B cell (primary cell): ENCODE results near the gene RAP1GAP2. TPM values are rescaled to one million over a fixed set of nuclear protein-coding genes. Genes with fewer than 3 reads are reported as not detected.

Experiments
- ATAC-seq: fragments of 200-7000 bp; cut with Tn5 transposase; one replicate; pipeline ENCODE4 v1.10.0; 2021; ENCODE audit warnings: low read depth, mild to moderate bottlenecking, moderate number of reproducible peaks, moderate library complexity
- CTCF ChIA-PET: fragments of 350-600 bp; sonication (Branson Sonifier 250); formaldehyde crosslinking; loops from one replicate; lab custom pipeline; 2021; ENCODE audit warnings: antibody characterized with exemption, inconsistent platforms; lab: Charles Lee
- POLR2A ChIA-PET: fragments of 350-600 bp; sonication (Branson Sonifier 250); formaldehyde crosslinking; loops from one replicate; lab custom pipeline; 2021; ENCODE audit warnings: antibody characterized with exemption; lab: Charles Lee
- DNase-seq: peaks from one replicate; pipeline ENCODE4 v3.0.0; 2013
- H2AFZ ChIP-seq: 2 replicates; pipeline ENCODE4 v1.6.1; 2012; ENCODE audit warnings: mild to moderate bottlenecking, low read depth, low read length; ENCODE audit not compliant: insufficient read depth, poor library complexity, severe bottlenecking
- H3K27ac ChIP-seq, 2 donors: 1 replicate in 1 of 2; 2 replicates in 1 of 2; pipeline ENCODE4 v1.5.1; 2012 to 2013; ENCODE audit warnings: low read length in 2 of 2, mild to moderate bottlenecking in 2 of 2, moderate library complexity in 1 of 2
- H3K27me3 ChIP-seq, 4 experiments: fragments of 200-600 bp in 1 of 4; sonication (generic) in 1 of 4; replicated peaks in 1 of 4; 1 replicate in 2 of 4; 2 replicates in 2 of 4; pipeline versions ENCODE4 v1.6.1 to v1.7.0; 2013 to 2016; ENCODE audit warnings: low read length in 3 of 4, mild to moderate bottlenecking in 2 of 4, mixed read lengths in 1 of 4, moderate library complexity in 1 of 4; ENCODE audit not compliant: insufficient read depth in 4 of 4, control insufficient read depth in 3 of 4; ENCODE audit errors: control extremely low read depth in 1 of 4
- H3K36me3 ChIP-seq, 2 experiments: replicated peaks in 1 of 2; 1 replicate in 1 of 2; 2 replicates in 1 of 2; pipeline versions ENCODE4 v1.6.1 to v1.7.1; 2013; ENCODE audit warnings: low read length in 1 of 2; ENCODE audit not compliant: insufficient read depth in 2 of 2, control insufficient read depth in 1 of 2; ENCODE audit errors: control extremely low read depth in 1 of 2, extremely low read depth in 1 of 2
- H3K4me1 ChIP-seq, 2 donors: fragments of 200-600 bp in 1 of 2; sonication (generic) in 1 of 2; 1 replicate in 1 of 2; 2 replicates in 1 of 2; pipeline versions ENCODE4 v1.5.1 to v1.6.1; 2013 to 2017; ENCODE audit warnings: low read length in 2 of 2; ENCODE audit not compliant: control insufficient read depth in 2 of 2, insufficient read depth in 2 of 2
- H3K4me2 ChIP-seq: replicated peaks from 2 replicates; pipeline ENCODE3; 2012; ENCODE audit warnings: mild to moderate bottlenecking, low read depth, low read length; ENCODE audit not compliant: poor library complexity, severe bottlenecking
- H3K4me3 ChIP-seq, 5 experiments: fragments of 200-600 bp in 1 of 5; sonication (generic) in 1 of 5; 1 replicate in 3 of 5; 2 replicates in 2 of 5; pipeline versions ENCODE4 v1.5.1 to v1.7.0; 2011 to 2016; ENCODE audit warnings: low read length in 4 of 5, mild to moderate bottlenecking in 4 of 5, low read depth in 2 of 5, control low read depth in 1 of 5, moderate library complexity in 1 of 5; ENCODE audit not compliant: insufficient read depth in 1 of 5; ENCODE audit errors: control extremely low read depth in 1 of 5, extremely low read depth in 1 of 5
- H3K79me2 ChIP-seq: fragments of 200-600 bp; sonication (generic); one replicate; pipeline ENCODE4 v1.6.0; 2016; ENCODE audit warnings: low read length; ENCODE audit not compliant: control insufficient read depth, insufficient read depth
- H3K9ac ChIP-seq: fragments of 200-600 bp; sonication (generic); 2 replicates; pipeline ENCODE4 v1.6.1; 2017; ENCODE audit warnings: mild to moderate bottlenecking, low read length, moderate library complexity
- H3K9me3 ChIP-seq, 3 donors: one replicate each; pipeline versions ENCODE4 v1.6.1 to v1.7.1; 2013; ENCODE audit warnings: low read length in 2 of 3; ENCODE audit not compliant: control insufficient read depth in 2 of 3, insufficient read depth in 1 of 3; ENCODE audit errors: control extremely low read depth in 1 of 3
- H4K20me1 ChIP-seq: 2 replicates; pipeline ENCODE4 v1.6.0; 2012; ENCODE audit warnings: mild to moderate bottlenecking, low read length; ENCODE audit not compliant: insufficient read depth, control insufficient read depth, poor library complexity, severe bottlenecking
- H3K27ac Mint-ChIP-seq: one replicate; pipeline ENCODE4 v1.8.0; 2021; ENCODE audit warnings: mixed read lengths
- H3K27me3 Mint-ChIP-seq: one replicate; pipeline ENCODE4 v1.8.0; 2021; ENCODE audit warnings: mixed read lengths
- H3K4me1 Mint-ChIP-seq: one replicate; pipeline ENCODE4 v1.8.0; 2021; ENCODE audit warnings: mixed read lengths
- H3K4me3 Mint-ChIP-seq: one replicate; pipeline ENCODE4 v1.8.0; 2021; ENCODE audit warnings: mixed read lengths
- H3K9me3 Mint-ChIP-seq: one replicate; pipeline ENCODE4 v1.8.0; 2022; ENCODE audit warnings: mixed read lengths; ENCODE audit not compliant: insufficient read depth
- CTCF ChIP-seq: fragments of 200-600 bp; IDR thresholded peaks from one replicate; pipeline ENCODE4 v1.8.0; 2022; ENCODE audit warnings: antibody characterized with exemption, mild to moderate bottlenecking
- EZH2 ChIP-seq: IDR thresholded peaks from 2 replicates; pipeline ENCODE4 v1.6.1; 2012; ENCODE audit warnings: borderline replicate concordance, low read depth, mild to moderate bottlenecking, moderate library complexity, low read length; ENCODE audit not compliant: insufficient read depth, poor library complexity, severe bottlenecking
- WGBS: methylation state at CpG from one replicate; pipeline ENCODE4 v1.1.5; 2013; ENCODE audit warnings: missing lambda C conversion rate; ENCODE audit not compliant: insufficient coverage; 5-methylcytosine and 5-hydroxymethylcytosine counted together
- intact Hi-C: fragments of 100-400 bp; cut with micrococcal nuclease; formaldehyde crosslinking; loops from one replicate; pipeline ENCODE4 v1.10.0; 2022
- polyA plus RNA-seq: library from polyadenylated mRNA; depleted of rRNA; stranded (reverse); fragments of >200 nt; gene quantifications from 2 replicates; pipeline ENCODE4 v1.2.3, GENCODE V29; 2012
- total RNA-seq, 2 donors: library from RNA; stranded (reverse); fragments of 120-200 nt in 1 of 2; gene quantifications; 1 replicate in 1 of 2; 2 replicates in 1 of 2; pipeline versions ENCODE4 v1.2.3 to v1.2.4, GENCODE V29; 2013 to 2022

RAP1GAP2 gene
- total and polyA plus RNA-seq, 2 donors (not counting 1 experiment from before 2014, with no cell fraction given): 14.9 to 16.4 TPM

GRCh38 chr17:3024346-3024745 lies 228.1 kb downstream of the RAP1GAP2 start:
- WGBS: no CpG with 5 or more reads among the region's 2 CpGs

More at GRCh38 chr17:3024346-3024745, 228.1 kb downstream of the RAP1GAP2 start:
- H3K36me3 ChIP-seq: peaks cover 0 to 66% of the 10 kb centered on the region in 2 experiments
- H3K27ac ChIP-seq: no peak overlapping the region
- TF ChIP-seq EZH2 (no peak), CTCF (no peak)
- no peaks in the 10 kb centered on the region for H3K4me1 ChIP-seq
- no peaks in the 10 kb centered on the region for H3K79me2 ChIP-seq
- H3K9me3 ChIP-seq: peaks cover 3 to 19% (median 8%) of the 10 kb centered on the region in 3 donors
- H3K4me2 ChIP-seq: no peak overlapping the region
- no peak overlapping the region for H3K9ac ChIP-seq
- intact Hi-C loops: no loop called here
- H3K9me3 Mint-ChIP-seq: peaks cover 10% of the 10 kb centered on the region
- ATAC-seq (no peak), DNase-seq (no peak)
- no peaks in the 10 kb centered on the region for H3K27me3 ChIP-seq
- no peaks in the 10 kb centered on the region for H3K4me1 Mint-ChIP-seq
- H2AFZ ChIP-seq: no peak overlapping the region
- no peak overlapping the region for H3K4me3 ChIP-seq
- no peaks in the 10 kb centered on the region for H4K20me1 ChIP-seq
- ChIA-PET CTCF (no interaction called here), POLR2A (no interaction called here)
- H3K4me3 Mint-ChIP-seq: no peak overlapping the region
- H3K27ac Mint-ChIP-seq: no peak overlapping the region
- no peaks in the 10 kb centered on the region for H3K27me3 Mint-ChIP-seq
